CD1c-positive myeloid dendritic cell (primary cell): ENCODE results near the gene HLA-DRB5.
"Not testable (repeated sequence)": the region's sequence is repeated elsewhere in the genome, so short reads cannot be mapped to it uniquely, and the experiment has no call there.

Experiments used
- DNase-seq: peaks from one replicate; pipeline ENCODE4 v3.0.0-alpha.2; 2016; ENCODE audit errors: extremely low spot score

HLA-DRB5 gene

DNA sequence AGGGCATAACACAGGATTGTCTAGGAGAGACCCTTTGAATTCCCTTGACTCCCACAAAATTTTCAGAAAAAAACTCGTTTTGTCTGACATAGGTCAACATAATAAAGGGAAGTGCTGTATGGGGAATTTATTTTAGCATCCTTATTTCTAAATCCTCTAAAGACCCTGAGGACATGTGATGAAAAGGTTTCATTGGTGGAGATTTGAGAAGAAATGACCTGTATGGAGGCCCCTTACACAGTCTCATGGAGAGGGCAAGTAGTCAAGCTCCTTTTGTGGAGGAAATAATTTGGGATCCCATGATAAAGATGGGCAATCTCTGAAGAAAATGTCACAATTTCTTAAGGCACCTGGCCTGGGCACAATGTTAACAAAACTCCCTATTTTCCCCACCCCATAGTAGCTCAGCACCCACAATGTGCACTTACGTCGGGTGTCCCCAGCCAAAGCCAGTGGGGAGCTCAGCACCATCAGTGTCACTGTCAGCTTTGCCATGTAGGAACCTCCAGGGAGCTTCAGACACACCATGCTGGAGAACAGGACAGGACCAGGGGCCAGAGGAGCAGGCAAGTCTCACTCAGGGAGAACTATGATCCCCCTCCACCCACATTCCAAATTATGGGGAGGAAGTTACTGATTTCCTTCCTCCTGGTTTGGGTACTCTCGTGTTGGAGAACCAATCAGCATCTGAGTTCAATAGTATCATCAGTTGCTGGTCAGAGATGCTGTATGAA, at the start of gene HLA-DRB5:
Gene HLA-DRB5 (minus strand): TSS at position 591 of the 734 bp plus-strand sequence. CDS start 63 bp downstream, at position 528.
- peak; percentile 91 for DNase-seq

DNA sequence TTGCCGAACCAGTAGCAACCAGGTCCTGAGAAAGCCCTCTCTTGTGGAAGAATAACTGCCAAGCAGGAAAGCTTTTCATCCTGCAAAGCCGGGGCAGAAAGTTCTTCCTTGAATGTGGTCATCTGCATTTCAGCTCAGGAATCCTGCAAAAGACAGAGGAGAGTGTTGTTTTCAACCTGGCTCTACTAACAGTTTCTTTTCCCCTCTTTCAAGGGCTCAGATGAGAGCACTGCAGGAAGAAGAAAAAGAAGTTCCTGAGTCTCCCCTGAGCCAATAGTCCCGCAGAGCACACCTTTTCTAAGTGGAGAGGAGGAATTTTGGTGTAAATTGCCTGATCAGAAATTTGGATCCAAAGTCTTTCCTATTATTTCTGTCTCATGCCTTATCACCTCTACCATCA, 48.9 kb upstream of the HLA-DRB5 start:
- no peak for DNase-seq

DNA sequence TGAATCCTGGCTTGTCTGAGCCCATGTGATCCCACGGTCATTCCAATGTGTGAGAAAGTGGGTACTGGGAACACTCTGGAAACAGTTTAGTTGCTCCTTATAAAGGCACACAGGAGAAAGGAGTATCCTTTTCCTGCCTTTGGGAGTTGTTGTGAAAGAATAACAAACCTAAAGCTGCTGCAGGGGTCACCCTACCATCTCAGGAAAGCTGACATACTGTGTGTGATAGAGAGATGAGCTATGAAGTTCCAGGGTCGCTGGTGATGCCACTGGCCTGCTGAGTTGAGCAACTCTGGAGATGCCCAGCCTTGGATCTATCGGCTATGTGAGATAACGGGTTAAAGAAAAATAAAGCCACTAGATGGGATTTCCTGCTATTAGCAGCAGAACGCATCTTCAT, 47.4 kb upstream of the HLA-DRB5 start:
- DNase-seq: not testable (repeated sequence)

DNA sequence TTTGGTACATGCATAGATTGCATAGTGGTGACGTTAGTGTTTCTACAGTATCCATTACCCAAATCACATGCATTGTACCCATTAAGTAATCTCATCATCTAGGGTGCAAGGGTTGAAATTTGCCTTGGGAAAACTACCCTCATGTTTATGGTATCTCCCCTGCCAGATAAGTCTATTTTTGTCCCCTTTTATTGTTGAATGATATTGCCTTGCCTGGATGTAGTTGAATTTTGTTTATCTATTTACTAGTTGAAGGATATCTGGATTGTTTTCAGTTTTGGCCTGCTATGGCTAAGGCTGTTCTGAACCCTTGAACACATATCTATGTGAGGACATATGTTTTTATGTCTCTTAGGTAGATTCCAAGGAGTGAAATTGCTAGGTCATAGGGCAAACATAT, 46.2 kb upstream of the HLA-DRB5 start:
- DNase-seq: no peak

DNA sequence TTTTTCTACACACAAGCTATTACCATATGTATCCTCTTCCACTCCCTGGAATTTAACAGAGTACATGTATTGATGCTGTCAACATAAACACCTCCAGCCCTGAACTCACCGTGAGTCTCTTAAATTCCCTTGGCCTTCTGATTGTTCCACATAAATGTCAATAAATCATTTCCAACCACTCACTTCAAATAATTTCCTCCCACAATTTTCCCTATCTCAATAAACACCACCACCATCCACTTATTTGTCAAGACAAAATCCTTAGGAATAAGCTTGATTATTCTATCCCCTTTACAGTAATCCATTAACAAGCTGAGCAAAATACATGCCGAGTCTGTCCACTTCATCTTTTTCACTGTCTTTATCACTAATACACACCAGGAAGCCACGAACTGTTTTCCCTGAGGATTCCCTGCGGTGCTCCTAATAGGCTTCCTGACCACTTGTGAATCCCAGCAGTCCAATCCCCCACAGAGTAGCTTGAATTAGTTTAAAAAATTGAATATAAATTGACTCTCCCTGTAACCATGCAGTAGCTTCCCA, 40.3 kb upstream of the HLA-DRB5 start:
- DNase-seq: no peak

DNA sequence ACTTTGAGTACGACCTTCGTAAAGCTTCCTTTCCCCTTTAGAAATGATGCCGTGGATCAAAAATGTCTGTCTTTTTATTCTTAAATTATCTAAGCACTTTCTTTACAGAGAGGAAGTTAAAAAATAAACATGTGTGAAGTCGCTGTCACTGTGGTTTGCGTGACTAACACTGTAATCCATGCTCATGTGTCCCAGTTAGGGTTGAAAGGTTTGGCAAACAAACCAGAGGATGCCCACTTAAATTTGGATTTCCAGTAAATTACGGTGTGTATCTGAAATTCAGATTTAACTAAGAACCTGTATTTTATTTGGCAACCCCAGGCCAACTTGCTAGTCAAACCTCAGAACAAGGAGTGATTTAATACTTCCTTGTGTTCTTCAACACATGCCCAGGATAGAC, 38.5 kb upstream of the HLA-DRB5 start:
- DNase-seq: no peak

DNA sequence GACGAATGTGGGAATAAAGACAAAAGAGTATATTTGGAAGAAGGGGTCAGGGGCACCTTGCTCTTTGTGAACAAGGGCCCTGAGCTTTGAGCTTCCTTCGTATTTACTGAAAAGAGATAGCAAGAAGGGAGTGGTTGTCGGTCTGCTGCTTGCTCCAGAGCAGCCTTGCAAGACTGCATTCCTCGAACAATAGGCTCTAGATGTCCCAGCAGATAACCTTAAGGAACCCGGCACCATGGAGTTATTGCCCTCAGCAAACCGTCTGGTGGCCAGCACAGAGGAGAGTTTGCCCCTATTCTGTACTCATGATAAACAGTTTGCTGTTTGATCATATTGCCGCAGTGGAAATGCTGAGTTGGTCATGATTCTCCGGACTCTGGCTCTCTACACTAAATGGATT, 36.9 kb upstream of the HLA-DRB5 start:
- DNase-seq: no peak

DNA sequence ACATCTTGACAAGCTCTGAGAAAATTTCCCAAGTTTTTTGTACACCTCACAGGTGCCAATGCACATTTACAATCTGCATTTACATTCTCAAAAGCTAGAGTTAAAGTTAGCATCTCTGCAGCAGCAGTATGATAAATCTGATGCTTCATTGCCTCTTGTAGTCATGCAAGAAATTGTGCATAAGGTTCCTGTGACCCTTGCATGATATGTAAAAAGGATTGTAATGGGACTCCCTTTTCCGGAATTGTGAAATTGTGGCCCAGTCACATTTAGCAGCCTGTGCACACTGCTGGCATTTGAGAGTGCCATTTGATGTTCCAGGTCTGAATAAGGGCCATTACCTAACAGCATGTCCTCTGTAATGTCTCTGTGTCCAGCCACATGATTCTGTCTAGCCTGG, 35.4 kb upstream of the HLA-DRB5 start:
- DNase-seq: no peak

DNA sequence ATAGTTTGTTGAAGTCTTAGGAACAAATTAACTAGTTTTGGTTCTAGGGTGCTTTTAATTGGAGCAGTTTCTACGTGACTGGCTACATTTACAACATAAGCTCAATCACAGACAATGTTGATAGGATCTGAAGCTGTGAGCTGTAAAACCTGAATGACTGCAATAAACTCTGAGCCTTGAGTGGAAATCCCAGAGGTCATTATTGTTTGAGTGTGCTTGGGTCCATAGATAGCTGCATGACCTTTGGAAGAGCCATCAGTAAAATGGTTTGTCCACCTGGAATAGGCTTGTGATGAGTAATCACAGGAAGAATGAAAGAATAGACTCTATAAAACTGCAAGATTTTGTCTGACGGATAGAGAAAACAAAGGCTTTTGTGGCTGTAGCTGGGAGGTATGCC, 32.9 kb upstream of the HLA-DRB5 start:
- DNase-seq: no peak

DNA sequence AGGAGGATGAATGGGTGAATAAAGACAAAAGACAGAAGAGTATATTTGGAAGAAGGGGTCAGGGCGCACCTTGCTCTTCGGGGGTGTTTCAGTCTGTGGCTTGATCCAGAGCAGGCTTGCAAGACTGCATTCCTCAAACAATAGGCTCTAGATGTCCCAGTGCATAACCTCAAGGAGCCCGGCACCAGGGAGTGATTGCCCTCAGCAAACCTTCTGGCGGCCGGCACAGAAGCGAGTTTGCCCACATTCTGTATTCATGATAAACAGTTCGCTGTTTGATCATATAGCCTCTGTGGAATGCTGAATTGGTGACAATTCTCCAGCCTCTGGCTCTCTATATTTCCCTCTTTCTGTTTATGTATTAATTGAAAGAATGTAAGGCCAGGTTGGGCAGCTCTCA, 29.7 kb upstream of the HLA-DRB5 start:
- DNase-seq: no peak

DNA sequence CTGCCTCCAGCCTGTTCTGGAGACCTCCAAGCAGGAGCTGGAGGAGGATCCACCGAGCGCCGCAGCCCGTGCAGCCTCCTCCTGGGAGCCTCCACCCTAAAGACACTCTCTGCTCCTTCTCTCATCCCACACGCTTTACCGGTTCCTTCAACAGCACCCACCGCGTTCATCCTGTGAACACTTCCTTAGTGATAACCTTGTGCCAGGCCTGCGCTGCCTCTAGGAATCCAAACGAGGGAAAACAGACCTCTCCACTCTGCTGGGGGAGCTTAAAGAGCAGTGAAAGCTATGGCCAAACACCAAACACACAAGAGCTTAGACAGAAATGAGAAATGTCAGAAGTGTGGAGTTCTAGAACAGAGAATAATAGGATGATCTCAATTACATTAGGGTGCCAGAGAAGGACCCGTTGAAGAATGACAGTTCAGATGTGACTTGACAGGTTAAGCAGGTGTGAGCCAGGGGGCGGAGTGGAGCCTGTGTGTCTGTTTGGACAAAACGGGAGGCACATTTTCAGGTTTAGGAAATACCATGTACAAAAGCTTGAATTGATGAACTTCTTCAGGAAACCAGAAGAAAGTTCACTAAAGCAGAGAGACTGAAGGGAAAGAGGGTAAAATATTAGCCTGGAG, 28.5 kb upstream of the HLA-DRB5 start:
- peak; percentile 42 for DNase-seq

DNA sequence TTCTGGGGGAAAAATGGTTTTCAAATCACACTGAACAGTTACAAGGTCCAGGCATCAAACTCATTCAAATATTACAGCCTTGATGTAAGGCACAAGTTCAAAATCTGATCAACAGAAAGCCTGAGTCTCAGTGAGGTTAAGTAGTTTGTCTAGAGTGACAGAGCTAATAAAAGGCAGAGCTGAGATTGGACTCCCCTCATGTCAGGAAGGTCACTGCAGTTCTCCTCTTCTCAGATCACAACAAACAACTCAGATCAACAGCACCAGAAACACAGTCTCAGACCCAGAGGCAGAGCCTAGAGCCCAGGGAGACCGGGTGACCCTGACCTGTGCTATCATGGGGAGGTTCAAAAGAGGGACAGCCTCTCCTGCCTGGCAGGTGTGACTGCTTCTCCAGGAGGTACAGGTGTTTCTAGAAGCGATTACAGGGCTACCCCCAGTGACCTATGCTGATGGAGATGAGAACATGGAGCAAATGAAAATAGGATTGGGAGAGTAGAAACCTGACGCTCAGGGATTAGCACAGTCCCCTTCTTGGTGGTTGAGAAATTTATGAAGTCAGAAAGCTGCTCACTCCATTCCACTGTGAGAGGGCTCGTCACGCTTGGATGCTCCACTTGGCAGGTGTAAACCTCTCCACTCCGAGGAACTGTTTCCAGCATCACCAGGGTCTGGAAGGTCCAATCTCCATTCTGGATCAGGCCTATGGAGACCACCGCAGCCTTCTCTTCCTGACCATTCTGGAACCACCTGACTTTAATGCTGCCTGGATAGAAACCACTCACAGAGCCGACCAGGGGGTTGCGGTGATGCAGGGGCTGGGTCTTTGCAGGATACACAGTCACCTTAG, 24.3 kb upstream of the HLA-DRB5 start:
- DNase-seq: no peak

DNA sequence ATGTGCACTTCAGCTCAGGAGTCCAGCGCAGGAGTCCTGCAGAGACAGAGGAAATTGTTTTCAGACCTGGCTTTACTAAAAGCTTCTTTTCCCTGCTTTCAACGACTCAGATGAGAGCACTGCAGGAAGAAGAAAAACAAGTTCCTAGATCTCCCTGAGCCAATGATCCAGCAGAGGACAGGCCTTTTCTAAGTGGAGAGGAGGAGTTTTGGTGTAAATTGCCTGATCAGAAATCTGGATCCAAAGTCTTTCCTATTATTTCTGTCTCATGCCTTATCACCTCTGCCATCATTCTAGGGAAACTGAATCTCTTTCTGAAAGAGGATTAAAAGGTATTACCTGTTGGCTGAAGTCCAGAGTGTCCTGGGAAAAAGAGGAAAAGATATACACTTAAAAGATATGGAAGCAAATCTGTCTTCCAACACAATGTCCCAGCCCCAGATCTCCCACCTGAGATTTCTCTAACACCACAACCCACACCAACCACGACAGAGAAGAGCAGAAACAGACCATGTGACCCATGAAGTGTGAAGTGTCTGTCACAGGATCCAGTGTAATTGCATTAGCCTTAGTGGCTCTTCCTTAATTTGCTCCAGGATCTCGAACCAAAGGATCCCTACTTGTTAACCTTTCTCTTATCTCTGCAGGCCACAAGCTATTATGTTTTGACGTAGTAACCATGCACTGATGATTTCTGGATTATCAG, 23.1 kb upstream of the HLA-DRB5 start:
- DNase-seq: no peak

DNA sequence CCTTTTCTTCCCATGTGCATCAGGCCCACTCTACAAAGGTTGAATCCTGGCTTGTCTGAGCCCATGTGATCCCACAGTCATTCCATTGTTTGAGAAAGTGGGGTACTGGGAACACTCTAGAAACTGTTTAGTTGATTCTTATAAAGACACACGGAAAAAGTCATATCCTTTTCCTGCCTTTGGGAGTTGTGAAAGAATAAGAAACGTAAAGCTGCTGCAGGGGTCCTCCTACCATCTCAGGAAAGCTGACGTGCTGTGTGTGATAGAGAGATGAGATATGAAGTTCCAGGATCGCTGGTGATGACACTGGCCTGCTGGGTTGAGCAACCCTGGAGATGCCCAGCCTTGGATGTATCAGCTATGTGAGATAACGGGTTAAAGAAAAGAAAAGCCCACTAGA, 21.3 kb upstream of the HLA-DRB5 start:
- DNase-seq: no peak

DNA sequence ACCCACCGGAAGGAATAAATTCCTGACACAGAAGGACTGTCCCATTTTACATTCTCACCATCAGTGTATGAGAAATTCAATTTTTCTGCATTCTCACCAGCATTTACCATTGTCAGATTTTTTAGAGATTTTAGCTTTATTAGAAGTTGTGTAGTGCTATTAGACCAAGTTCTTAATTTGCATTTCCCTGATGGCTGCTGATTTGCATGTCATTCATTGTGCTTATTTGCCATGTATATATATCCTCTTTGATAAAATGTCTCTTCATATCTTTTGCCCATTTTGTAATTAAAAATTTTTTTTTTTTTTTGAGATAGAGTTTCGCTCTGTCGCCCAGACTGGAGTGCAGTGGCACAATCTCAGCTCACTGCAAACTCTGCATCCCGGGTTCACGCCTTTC, 9.8 kb upstream of the HLA-DRB5 start:
- DNase-seq: no peak

DNA sequence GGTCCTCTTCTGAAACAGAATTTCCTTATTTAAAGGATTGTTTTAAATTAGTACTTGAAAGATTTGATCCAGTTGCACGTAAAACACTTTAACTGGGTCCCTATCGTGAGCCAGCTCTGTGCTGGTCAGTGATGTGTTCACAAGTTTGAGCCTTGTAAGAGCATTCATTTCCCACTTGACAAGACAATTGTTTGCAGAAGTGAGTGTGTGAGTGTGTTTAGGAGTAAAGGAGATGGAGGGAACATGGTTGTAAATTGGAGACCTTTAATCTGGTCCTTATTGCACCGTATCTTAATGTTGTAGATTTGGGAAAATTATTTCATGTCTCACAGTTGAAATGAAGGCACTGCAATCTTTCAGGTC, 325 bp upstream of the HLA-DRB5 start:
- DNase-seq: not testable (repeated sequence)

DNA sequence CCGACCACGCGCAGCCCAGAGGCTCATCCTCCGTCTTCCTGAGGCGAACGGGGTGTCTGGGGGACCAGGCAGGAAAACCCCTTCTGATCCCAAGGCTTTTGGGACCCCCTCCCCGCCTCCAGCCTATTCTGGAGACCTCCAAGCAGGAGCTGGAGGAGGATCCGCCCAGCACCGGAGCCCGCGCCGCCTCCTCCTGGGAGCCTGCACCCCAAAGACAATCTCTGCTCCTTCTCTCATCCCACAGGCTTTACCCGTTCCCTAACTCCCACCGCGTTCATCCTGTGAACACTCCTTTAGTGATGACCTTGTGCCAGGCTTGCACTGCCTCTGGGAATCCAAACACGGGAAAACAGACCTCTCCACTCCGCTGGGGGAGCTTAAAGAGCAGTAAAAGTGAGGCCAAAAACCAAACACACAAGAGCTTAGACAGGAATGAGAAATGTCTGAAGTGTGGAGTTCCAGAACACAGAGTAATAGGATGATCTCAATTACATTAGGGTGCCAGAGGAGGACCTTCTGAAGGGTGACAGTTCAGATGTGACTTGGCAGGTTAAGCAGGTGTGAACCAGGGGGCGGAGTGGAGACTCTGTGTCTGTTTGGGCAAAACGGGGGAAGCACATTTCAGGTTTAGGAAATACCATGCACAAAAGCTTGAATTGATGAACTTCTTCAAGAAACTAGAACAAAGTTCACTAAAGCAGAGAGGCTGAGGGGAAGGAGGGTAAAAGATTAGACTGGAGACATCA, 7.6 kb downstream of the HLA-DRB5 start:
- DNase-seq: no peak

DNA sequence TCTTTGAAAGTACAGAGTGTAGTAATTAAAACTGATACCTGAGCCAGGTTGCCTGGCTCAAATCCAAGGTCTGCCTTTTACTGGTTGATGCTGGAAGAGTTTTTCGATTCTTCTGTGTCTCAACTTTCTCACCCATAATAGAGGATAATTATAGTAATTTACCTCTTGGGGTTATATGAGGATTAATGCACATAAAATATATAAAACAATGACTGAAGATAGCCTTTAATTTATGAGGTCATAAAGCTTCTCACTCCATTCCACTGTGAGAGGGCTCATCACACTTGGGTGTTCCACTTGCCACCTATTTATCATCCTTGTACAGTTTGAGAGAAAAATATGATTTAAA, 10.2 kb downstream of the HLA-DRB5 start:
- DNase-seq: no peak

DNA sequence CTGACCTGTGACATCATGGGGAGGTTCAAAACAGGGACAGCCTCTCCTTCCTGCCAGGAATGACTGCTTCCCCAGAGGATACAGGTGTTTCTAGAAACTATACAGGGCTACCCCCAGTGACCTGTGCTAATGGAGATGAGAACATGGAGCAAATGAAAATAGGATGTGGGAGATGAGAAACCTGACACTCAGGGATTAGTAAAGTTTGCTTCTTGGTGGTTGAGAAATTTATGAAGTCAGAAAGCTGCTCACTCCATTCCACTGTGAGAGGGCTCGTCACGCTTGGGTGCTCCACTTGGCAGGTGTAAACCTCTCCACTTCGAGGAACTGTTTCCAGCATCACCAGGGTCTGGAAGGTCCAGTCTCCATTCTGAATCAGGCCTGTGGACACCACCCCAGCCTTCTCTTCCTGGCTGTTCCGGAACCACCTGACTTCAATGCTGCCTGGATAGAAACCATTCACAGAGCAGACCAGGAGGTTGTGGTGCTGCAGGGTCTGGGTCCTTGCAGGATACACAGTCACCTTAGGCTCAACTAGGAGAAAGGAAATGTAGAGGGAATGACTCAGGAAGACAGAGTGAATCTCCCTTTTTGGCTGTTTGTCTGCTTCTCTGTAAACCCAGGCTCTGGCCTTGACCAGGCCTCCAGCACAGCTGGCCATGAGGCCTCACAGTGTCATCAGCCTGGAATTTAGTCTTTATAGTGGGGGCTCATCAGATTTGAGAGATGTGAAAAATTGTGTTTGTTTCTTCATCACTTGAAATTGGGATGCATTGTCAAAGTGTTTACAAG, 10.8 kb downstream of the HLA-DRB5 start:
- no peak for DNase-seq

DNA sequence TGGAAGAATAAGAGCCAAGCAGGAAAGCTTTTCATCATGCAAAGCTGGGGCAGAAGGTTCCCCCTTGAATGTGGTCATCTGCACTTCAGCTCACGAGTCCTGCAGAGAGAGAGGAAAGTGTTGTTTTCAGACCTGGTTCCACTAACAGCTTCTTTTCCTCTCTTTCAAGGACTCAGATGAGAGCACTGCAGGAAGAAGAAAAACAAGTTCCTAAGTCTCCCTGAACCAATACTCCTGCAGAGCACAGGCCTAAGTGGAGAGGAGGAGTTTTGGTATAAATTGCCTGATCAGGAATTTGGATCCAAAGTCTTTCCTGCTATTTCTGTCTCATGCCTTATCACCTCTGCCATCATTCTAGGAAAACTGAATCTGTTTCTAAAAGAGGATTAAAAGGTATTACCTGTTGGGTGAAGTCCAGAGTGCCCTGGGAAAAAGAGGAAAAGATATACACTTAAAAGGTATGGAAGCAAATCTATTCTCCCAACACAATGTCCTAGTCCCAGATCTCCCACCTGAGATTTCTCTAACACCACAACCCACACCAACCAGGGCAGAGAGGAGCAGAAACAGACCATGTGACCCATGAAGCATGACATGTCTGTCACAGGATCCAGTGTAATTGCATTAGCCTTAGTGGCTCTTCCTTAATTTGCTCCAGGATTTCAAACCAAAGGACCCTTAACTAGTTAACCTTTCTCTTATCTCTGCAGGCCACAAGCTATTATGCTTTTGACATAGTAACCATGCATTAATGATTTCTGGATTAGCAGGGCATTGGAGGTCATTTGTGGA, 12.2 kb downstream of the HLA-DRB5 start:
- DNase-seq: peak; percentile 20
